ENCODE data around the gene GRAMD2B.
"Not testable (repeated sequence)": the region's sequence is repeated elsewhere in the genome, so short reads cannot be mapped to it uniquely, and the experiment has no call there.

GRAMD2B gene

GRCh38 chr5:126514558-126515141, 91.4 kb downstream of the GRAMD2B start:
- DNase-seq, result no peak

- DNase-seq, result no peak
These were observed 92.1 kb downstream of the GRAMD2B start for GRCh38 chr5:126515337-126515736.

GRCh38 chr5:126516133-126516532, 92.9 kb downstream of the GRAMD2B start:
- DNase-seq, result no peak

GRCh38 chr5:126516852-126517251, 93.6 kb downstream of the GRAMD2B start:
- no peak for DNase-seq

- DNase-seq, result not testable (repeated sequence)
These were observed 96.0 kb downstream of the GRAMD2B start for GRCh38 chr5:126519223-126519622.

- DNase-seq, result no peak
These were observed 96.7 kb downstream of the GRAMD2B start for GRCh38 chr5:126519637-126520592.

- no peak for DNase-seq
These were observed 97.4 kb downstream of the GRAMD2B start for GRCh38 chr5:126520593-126520953.

- DNase-seq, result no peak
These were observed 97.9 kb downstream of the GRAMD2B start for GRCh38 chr5:126521130-126521529.

- DNase-seq, result no peak
These were observed 100.8 kb downstream of the GRAMD2B start for GRCh38 chr5:126523818-126524510.

GRCh38 chr5:126525630-126526245, 102.5 kb downstream of the GRAMD2B start:
- DNase-seq, result no peak

- DNase-seq, result no peak
These were observed 103.3 kb downstream of the GRAMD2B start for GRCh38 chr5:126526493-126526892.

GRCh38 chr5:126527158-126527557, 103.9 kb downstream of the GRAMD2B start:
- no peak for DNase-seq

GRCh38 chr5:126527892-126528291, 104.7 kb downstream of the GRAMD2B start:
- no peak for DNase-seq

- no peak for DNase-seq
These were observed 108.4 kb downstream of the GRAMD2B start for GRCh38 chr5:126531543-126532120.

- no peak for DNase-seq
These were observed 111.3 kb downstream of the GRAMD2B start for GRCh38 chr5:126534553-126534952.

- DNase-seq, result no peak
These were observed 112.8 kb downstream of the GRAMD2B start for GRCh38 chr5:126535856-126536545.

GRCh38 chr5:126536874-126537273, 113.7 kb downstream of the GRAMD2B start:
- DNase-seq, result no peak

- DNase-seq, result no peak
These were observed 115.4 kb downstream of the GRAMD2B start for GRCh38 chr5:126538579-126538978.

GRCh38 chr5:126540631-126541030, 117.4 kb downstream of the GRAMD2B start:
- no peak for DNase-seq

- no peak for DNase-seq
These were observed 119.2 kb downstream of the GRAMD2B start for GRCh38 chr5:126542441-126542840.

- DNase-seq, result no peak
These were observed 119.8 kb downstream of the GRAMD2B start for GRCh38 chr5:126543009-126543408.

- DNase-seq, result no peak
These were observed 120.5 kb downstream of the GRAMD2B start for GRCh38 chr5:126543660-126544059.

Measured in T-helper 1 cell (primary cell).